RWPE1 (cell line): ENCODE results near the gene SERPINA4.

Source experiments
- CTCF ChIA-PET: fragments of 350-600 bp; sonication (Branson Sonifier 250); formaldehyde crosslinking; extraction: SDS; loops from one replicate; lab custom pipeline; 2021; lab: Yijun Ruan, JAX
- POLR2A ChIA-PET: fragments of 400-600 bp; formaldehyde crosslinking; extraction: SDS; loops from one replicate; lab custom pipeline; 2020; ENCODE audit warnings: antibody characterized with exemption; ENCODE audit not compliant: low non-redundant PET; lab: Yijun Ruan, JAX
- DNase-seq: peaks from one replicate; pipeline ENCODE4 v3.0.0; 2012; ENCODE audit warnings: low spot score
- H3K27ac ChIP-seq: fragments of 450-650 bp; 2 replicates; pipeline ENCODE4 v1.5.1; 2017
- CTCF ChIP-seq: fragments of 450-650 bp; conservative IDR thresholded peaks from 2 replicates; pipeline ENCODE4 v1.5.1; 2017; ENCODE audit warnings: low read depth, mild to moderate bottlenecking

SERPINA4 gene

GRCh38 chr14:94535506-94535905 is 25.7 kb upstream of the SERPINA4 start:
- no peak overlapping the region for H3K27ac ChIP-seq
- TF ChIP-seq CTCF: no peak
- ChIA-PET CTCF (no interaction called here), POLR2A (no interaction called here)
- DNase-seq: no peak

DNA sequence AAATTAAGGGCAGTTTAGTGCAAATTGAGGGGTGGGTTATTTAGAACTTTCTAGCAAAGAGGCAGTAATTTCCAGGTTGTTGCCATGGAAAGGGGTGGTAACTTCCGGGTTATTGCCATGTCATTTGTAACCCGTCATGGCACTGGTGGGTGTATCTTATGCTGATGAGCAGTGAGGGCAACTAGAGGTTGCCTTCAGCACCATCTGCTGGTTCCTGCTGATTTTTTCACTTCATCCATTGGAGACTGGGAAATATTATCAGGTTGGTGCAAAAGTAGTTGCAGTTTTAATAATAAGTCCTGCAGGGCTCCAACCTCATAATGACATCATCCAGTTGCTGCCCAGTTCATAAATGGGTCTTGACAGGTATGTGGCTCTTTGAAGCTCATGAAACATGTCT is 24.4 kb upstream of the SERPINA4 start:
- POLR2A ChIA-PET: no interaction called here
- CTCF ChIA-PET: interaction anchor here (4.0 kb wide), 1 partner anchor 12 kb away, joined by 17 read pairs; no protein-coding TSS in a partner anchor
- no peak for DNase-seq
- no peak for TF ChIP-seq CTCF
- no peak overlapping the region for H3K27ac ChIP-seq

DNA sequence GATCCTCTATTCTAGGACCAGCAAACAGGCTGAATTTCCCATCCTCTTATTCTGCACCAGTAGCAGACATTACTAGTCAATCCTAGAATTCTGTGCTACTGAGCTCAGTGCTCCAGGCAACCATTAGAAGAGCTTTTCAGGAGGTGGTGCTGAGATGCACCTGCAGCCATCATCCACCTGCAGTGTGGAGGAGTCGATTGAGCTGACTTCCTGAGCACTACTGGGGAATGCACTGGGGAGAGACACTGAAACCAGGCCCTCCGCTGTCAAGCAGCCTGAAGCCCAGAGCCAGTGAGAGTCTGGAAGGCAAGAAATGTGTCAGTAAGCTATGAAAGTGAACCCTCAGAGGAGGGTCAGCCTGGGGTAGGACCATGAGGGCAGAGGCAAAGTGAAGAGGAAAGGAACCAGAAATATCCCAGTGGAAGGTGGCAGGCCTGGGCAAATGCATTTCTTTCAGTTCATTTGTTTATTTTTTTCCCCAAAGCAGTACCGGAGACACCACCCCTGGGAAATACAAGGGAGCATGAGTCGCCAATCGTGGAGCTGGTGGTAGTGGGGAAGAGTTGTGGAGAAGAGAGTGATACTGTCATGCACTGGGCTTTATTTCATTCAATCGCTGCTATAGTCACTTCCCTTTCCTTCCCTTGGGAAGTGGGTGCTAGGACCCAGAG is 23.0 kb upstream of the SERPINA4 start:
- no peak for DNase-seq
- TF ChIP-seq CTCF: no peak
- POLR2A ChIA-PET: no interaction called here
- no peak overlapping the region for H3K27ac ChIP-seq
- CTCF ChIA-PET: interaction anchor here (0.6 to 4.0 kb wide), 3 partner anchors 11 to 23 kb away, joined by 3 to 17 read pairs (median 3); no protein-coding TSS in a partner anchor

DNA sequence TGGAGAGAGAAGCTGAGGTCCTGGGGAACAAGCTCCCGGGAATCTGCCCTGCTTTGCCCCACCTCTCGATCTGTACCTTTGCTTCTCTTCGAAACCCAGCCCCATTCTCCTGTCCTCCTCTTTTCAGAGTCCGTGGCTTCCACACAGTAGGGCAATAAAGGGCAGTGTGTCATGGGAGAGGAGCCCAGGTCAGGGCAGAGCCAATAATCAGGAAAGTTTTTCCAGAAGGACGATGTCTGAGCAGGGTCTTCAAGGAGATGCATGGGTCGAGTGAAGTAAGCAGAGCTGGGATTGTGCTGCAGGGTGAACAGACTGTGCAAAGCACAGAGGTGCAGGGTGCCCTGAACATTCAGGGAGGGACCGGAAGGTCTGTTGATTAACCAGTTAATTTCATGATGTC is 22.1 kb upstream of the SERPINA4 start:
- no peak for DNase-seq
- no peak for TF ChIP-seq CTCF
- CTCF ChIA-PET: interaction anchor here (1.3 to 4.0 kb wide), 2 partner anchors 10 to 11 kb away, joined by 3 to 17 read pairs; no protein-coding TSS in a partner anchor
- POLR2A ChIA-PET: no interaction called here
- no peak overlapping the region for H3K27ac ChIP-seq

- H3K27ac ChIP-seq: no peak overlapping the region
- CTCF ChIA-PET: interaction anchor here (4.0 kb wide), 1 partner anchor 9 kb away, joined by 17 read pairs; no protein-coding TSS in a partner anchor
- TF ChIP-seq CTCF: no peak
- no peak for DNase-seq
- POLR2A ChIA-PET: no interaction called here
Measured at GRCh38 chr14:94540031-94540794, 21.0 kb upstream of the SERPINA4 start.

GRCh38 chr14:94541234-94541975 is 19.8 kb upstream of the SERPINA4 start:
- POLR2A ChIA-PET: no interaction called here
- no peak for TF ChIP-seq CTCF
- CTCF ChIA-PET: interaction anchor here (1.0 kb wide), 1 partner anchor 140 kb away, joined by 4 read pairs; no protein-coding TSS in a partner anchor
- H3K27ac ChIP-seq: peak overlapping the region; percentile 92
- DNase-seq: no peak
